22Rv1 (cell line): Measurements from ENCODE around the gene GPR173.

Experiments
- CTCF ChIP-seq: fragments of 450-650 bp; IDR thresholded peaks from 2 replicates; pipeline ENCODE4 v1.5.1; 2017; ENCODE audit warnings: mild to moderate bottlenecking
- ZFX ChIP-seq: fragments of 450-650 bp; IDR thresholded peaks from 2 replicates; pipeline ENCODE4 v1.6.1; 2017; ENCODE audit warnings: antibody characterized with exemption, borderline replicate concordance

- TF ChIP-seq CTCF = no peak
- no peak for TF ChIP-seq ZFX
These were observed 19.9 kb upstream of the GPR173 start for GRCh38 chrX:53028678-53029077.
